AG09309 (cell line): Measurements from ENCODE around the gene NXN.
"Not testable (repeated sequence)": the region's sequence is repeated elsewhere in the genome, so short reads cannot be mapped to it uniquely, and the experiment has no call there.

Experiments used
- DNase-seq: peaks from one replicate; pipeline ENCODE4 v3.0.0-alpha.2; 2010; ENCODE audit warnings: low read depth
- H3K4me3 ChIP-seq: 2 replicates; pipeline ENCODE4 v1.5.1; 2011; ENCODE audit warnings: mild to moderate bottlenecking, low read depth, low read length, moderate library complexity; ENCODE audit not compliant: control insufficient read depth
- CTCF ChIP-seq: IDR thresholded peaks from 2 replicates; pipeline ENCODE4 v1.5.1; 2011; ENCODE audit warnings: mild to moderate bottlenecking, low read depth, low read length, inconsistent platforms; ENCODE audit not compliant: insufficient read depth, control insufficient read depth; ENCODE audit errors: missing control alignments

The NXN gene

DNA sequence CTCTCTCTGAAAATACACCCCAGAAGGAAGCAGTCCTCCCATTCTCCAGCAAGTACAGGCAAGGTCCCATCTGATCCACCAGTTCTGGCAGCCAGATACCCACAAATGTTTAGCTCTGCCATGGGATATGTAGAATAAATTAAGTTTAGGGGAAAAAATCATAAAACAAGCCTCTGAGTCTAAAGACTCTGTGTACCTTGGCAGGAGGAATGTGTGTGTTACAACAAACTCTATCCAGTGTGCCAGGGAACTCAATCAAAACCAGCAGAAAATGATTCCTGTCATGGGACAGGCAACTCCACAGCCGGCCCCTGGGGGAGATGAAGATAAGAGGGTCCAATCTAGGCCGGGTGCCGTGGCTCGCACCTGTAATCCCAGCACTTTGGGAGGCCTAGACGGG, 124.0 kb downstream of the NXN start:
- no peak overlapping the region for H3K4me3 ChIP-seq
- DNase-seq = no peak
- no peak for TF ChIP-seq CTCF

- not testable (repeated sequence) for H3K4me3 ChIP-seq, DNase-seq
Observed at GRCh38 chr17:852850-853249, 126.7 kb downstream of the NXN start.

GRCh38 chr17:852349-852748, 127.2 kb downstream of the NXN start:
- no peak for DNase-seq
- no peak for TF ChIP-seq CTCF
- H3K4me3 ChIP-seq = no peak overlapping the region

DNA sequence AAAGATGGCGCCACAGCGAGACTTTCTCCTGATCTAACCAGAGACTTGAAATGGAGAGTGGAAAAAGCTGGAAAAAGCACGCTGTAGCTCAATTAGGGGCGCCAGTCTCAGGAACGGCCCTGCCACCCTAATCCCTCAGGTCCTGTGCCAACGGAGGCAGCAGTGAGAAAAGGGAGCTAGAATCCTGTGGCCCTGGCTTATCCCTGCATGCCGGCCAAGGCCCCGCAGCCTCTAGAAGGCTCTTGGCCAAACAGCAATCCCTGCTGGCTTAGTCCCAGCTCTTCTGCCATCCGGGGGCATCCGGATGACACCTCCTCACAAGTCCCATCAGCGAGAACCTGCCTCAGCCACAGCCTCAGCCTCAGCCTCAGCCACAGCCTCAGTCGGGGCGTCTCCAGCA, 127.7 kb downstream of the NXN start:
- no peak for TF ChIP-seq CTCF
- no peak for DNase-seq
- no peak overlapping the region for H3K4me3 ChIP-seq

GRCh38 chr17:850851-851763, 128.5 kb downstream of the NXN start:
- peak overlapping the region; percentile 5 for H3K4me3 ChIP-seq
- DNase-seq = no peak
- TF ChIP-seq CTCF = no peak

- no peak for DNase-seq
- TF ChIP-seq CTCF = no peak
- peak overlapping the region; percentile 5 for H3K4me3 ChIP-seq
Observed at GRCh38 chr17:850086-850850, 129.3 kb downstream of the NXN start.

DNA sequence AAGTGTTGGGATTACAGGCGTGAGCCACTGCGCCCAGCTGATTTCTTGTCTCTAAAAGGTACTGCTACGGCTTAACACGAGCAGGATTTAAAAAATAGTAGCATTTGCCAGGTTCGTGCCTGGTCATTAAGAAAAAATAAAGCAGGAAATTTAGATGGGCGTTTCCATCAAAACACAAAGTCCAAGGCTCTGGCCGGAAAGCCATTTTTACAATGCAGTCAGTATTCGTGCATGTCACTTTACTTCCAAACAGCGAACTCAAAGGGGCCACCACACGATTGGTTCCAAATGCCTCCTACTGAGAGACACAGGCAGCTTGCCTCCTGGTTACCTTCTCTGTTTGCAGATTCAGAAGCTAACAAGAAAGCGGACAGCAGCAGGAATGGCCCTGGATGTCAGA, 131.2 kb downstream of the NXN start:
- DNase-seq = no peak
- no peak overlapping the region for H3K4me3 ChIP-seq
- TF ChIP-seq CTCF = no peak
